Neural cell (in vitro differentiated cells): ENCODE data around the gene MDM2. TPM values are rescaled to one million over a fixed set of nuclear protein-coding genes. Genes with fewer than 3 reads are reported as not detected.

Experiments used
- H2AFZ ChIP-seq: fragments of 200-600, 300-800 bp; sonication (generic), shearing (Covaris generic); 2 replicates; pipeline ENCODE4 v1.6.0; 2014; ENCODE audit warnings: low read depth, mild to moderate bottlenecking, antibody characterized with exemption, low read length, moderate library complexity
- H3F3A ChIP-seq: fragments of 200-600 bp; shearing (Covaris generic); 2 replicates; pipeline ENCODE4 v1.6.1; 2016; ENCODE audit warnings: mild to moderate bottlenecking, moderate library complexity, mixed read lengths, antibody characterized with exemption, low read length; ENCODE audit not compliant: insufficient read depth, poor library complexity, severe bottlenecking
- H3K27ac ChIP-seq: fragments of 200-600, 300-800 bp; sonication (generic), shearing (Covaris generic); 2 replicates; pipeline ENCODE4 v1.5.1; 2014; ENCODE audit warnings: mild to moderate bottlenecking, low read length, moderate library complexity
- H3K27me3 ChIP-seq: fragments of 300-800, 200-600 bp; sonication (generic), shearing (Covaris generic); 2 replicates; pipeline ENCODE4 v1.6.0; 2014; ENCODE audit warnings: mild to moderate bottlenecking, low read depth, low read length, moderate library complexity; ENCODE audit not compliant: insufficient read depth
- H3K36me3 ChIP-seq: fragments of 300-800, 200-600 bp; sonication (generic), shearing (Covaris generic); 2 replicates; pipeline ENCODE4 v1.5.1; 2014; ENCODE audit warnings: mild to moderate bottlenecking, antibody characterized with exemption, low read length, moderate library complexity; ENCODE audit not compliant: insufficient read depth
- H3K4me2 ChIP-seq: fragments of 300-800, 200-600 bp; sonication (generic), shearing (Covaris generic); 2 replicates; pipeline ENCODE4 v1.6.0; 2014; ENCODE audit warnings: mild to moderate bottlenecking, low read length
- H3K4me3 ChIP-seq: fragments of 300-800, 200-600 bp; sonication (generic), shearing (Covaris generic); 2 replicates; pipeline ENCODE4 v1.5.1; 2014; ENCODE audit warnings: mild to moderate bottlenecking, low read length, moderate library complexity
- H3K79me2 ChIP-seq: fragments of 200-600 bp; shearing (Covaris generic); replicated peaks from 2 replicates; pipeline ENCODE4 v1.6.0; 2014; ENCODE audit warnings: mild to moderate bottlenecking, low read length, moderate library complexity; ENCODE audit not compliant: insufficient read depth
- H3K9ac ChIP-seq: fragments of 300-800, 200-600 bp; sonication (generic), shearing (Covaris generic); 2 replicates; pipeline ENCODE4 v1.6.1; 2016; ENCODE audit warnings: mild to moderate bottlenecking, low read length, mixed read lengths
- H3K9me2 ChIP-seq: fragments of 200-600 bp; shearing (Covaris generic); 2 replicates; pipeline ENCODE4 v1.6.1; 2016; ENCODE audit warnings: mild to moderate bottlenecking, low read length, mixed read lengths; ENCODE audit not compliant: insufficient read depth
- H3K9me3 ChIP-seq: fragments of 200-600, 300-800 bp; sonication (generic), shearing (Covaris generic); 2 replicates; pipeline ENCODE4 v1.6.1; 2016; ENCODE audit warnings: mild to moderate bottlenecking, mixed run types, low read length, moderate library complexity, mixed read lengths
- H4K20me1 ChIP-seq: fragments of 200-600 bp; shearing (Covaris generic); 2 replicates; pipeline ENCODE4 v1.6.1; 2016; ENCODE audit warnings: mild to moderate bottlenecking, mixed run types; ENCODE audit not compliant: insufficient read depth
- EP300 ChIP-seq: fragments of 450-650 bp; conservative IDR thresholded peaks from 2 replicates; pipeline ENCODE4 v1.6.1; 2014; ENCODE audit warnings: antibody characterized with exemption, mild to moderate bottlenecking, moderate library complexity; ENCODE audit not compliant: poor library complexity, severe bottlenecking
- EZH2 ChIP-seq: fragments of 200-600, 300-800 bp; shearing (Covaris generic), sonication (generic); IDR thresholded peaks from 2 replicates; pipeline ENCODE4 v1.6.1; 2014; ENCODE audit warnings: antibody characterized with exemption, low read length, borderline replicate concordance, mild to moderate bottlenecking; ENCODE audit not compliant: insufficient read depth, poor library complexity, severe bottlenecking
- MXI1 ChIP-seq: fragments of 450-650 bp; conservative IDR thresholded peaks from 2 replicates; pipeline ENCODE4 v1.6.1; 2014; ENCODE audit warnings: antibody characterized with exemption, mild to moderate bottlenecking; ENCODE audit not compliant: poor library complexity, severe bottlenecking
- POLR2AphosphoS5 ChIP-seq: IDR thresholded peaks from 2 replicates; pipeline ENCODE4 v1.6.1; 2012
- RAD21 ChIP-seq: fragments of 450-650 bp; conservative IDR thresholded peaks from 2 replicates; pipeline ENCODE4 v1.6.1; 2014; ENCODE audit warnings: antibody characterized with exemption, mild to moderate bottlenecking, moderate library complexity
- SMC3 ChIP-seq: fragments of 450-650 bp; conservative IDR thresholded peaks from 2 replicates; pipeline ENCODE4 v1.6.1; 2014; ENCODE audit warnings: antibody characterized with exemption, mild to moderate bottlenecking, moderate library complexity; ENCODE audit not compliant: poor library complexity
- TAF1 ChIP-seq: IDR thresholded peaks from 2 replicates; pipeline ENCODE4 v1.6.1; 2012; ENCODE audit warnings: low read depth
- polyA plus RNA-seq: library from polyadenylated mRNA; depleted of rRNA; stranded (reverse); fragments of >200 nt; gene quantifications from 2 replicates; pipeline ENCODE4 v1.2.3, GENCODE V29; 2014
- TF ChIP-seq, protein P1 (sequence below): IDR thresholded peaks from 2 replicates; pipeline ENCODE4 v1.6.1; 2012; ENCODE audit warnings: borderline replicate concordance
- TF ChIP-seq, protein P2 (sequence below): fragments of 450-650 bp; IDR thresholded peaks from 2 replicates; pipeline ENCODE4 v1.5.1; 2014; ENCODE audit warnings: antibody characterized with exemption, mild to moderate bottlenecking, moderate library complexity; ENCODE audit not compliant: poor library complexity, severe bottlenecking

Gene MDM2
- polyA plus RNA-seq, 1 donor from 2014 or later = 37.5 TPM

DNA sequence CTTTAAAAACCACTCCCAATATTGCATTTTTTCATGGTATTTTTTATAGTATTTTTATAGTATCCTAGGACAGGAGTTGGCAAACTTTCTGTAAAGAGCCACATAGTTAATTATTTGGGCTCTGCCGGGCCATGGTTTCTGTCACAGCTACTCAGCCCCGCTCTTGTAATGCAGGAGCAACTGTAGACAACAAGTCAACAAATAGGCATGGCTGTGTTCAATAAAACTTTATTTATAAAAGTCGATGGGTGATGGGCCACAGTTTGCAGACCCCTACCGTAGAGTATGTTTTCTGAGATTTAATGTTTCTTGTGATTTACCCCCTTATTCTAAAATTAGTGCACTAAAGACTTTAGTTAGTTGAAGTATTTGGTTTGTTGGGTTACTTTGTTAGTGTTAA is 25.5 kb downstream of the MDM2 start:
- H3K27me3 ChIP-seq = no peaks in the 10 kb centered on the region
- no peaks in the 10 kb centered on the region for H3F3A ChIP-seq
- H4K20me1 ChIP-seq = no peaks in the 10 kb centered on the region
- no peak overlapping the region for H2AFZ ChIP-seq
- H3K79me2 ChIP-seq = no peaks in the 10 kb centered on the region
- H3K9me2 ChIP-seq = no peaks in the 10 kb centered on the region
- H3K9ac ChIP-seq = no peak overlapping the region
- no peak overlapping the region for H3K4me2 ChIP-seq
- H3K9me3 ChIP-seq = no peaks in the 10 kb centered on the region
- H3K4me3 ChIP-seq = no peak overlapping the region
- peaks cover 6% of the 10 kb centered on the region for H3K36me3 ChIP-seq
- no peak for TF ChIP-seq RAD21
- TF ChIP-seq SMC3 = no peak
- no peak for TF ChIP-seq EP300
- TF ChIP-seq, protein P1, sequence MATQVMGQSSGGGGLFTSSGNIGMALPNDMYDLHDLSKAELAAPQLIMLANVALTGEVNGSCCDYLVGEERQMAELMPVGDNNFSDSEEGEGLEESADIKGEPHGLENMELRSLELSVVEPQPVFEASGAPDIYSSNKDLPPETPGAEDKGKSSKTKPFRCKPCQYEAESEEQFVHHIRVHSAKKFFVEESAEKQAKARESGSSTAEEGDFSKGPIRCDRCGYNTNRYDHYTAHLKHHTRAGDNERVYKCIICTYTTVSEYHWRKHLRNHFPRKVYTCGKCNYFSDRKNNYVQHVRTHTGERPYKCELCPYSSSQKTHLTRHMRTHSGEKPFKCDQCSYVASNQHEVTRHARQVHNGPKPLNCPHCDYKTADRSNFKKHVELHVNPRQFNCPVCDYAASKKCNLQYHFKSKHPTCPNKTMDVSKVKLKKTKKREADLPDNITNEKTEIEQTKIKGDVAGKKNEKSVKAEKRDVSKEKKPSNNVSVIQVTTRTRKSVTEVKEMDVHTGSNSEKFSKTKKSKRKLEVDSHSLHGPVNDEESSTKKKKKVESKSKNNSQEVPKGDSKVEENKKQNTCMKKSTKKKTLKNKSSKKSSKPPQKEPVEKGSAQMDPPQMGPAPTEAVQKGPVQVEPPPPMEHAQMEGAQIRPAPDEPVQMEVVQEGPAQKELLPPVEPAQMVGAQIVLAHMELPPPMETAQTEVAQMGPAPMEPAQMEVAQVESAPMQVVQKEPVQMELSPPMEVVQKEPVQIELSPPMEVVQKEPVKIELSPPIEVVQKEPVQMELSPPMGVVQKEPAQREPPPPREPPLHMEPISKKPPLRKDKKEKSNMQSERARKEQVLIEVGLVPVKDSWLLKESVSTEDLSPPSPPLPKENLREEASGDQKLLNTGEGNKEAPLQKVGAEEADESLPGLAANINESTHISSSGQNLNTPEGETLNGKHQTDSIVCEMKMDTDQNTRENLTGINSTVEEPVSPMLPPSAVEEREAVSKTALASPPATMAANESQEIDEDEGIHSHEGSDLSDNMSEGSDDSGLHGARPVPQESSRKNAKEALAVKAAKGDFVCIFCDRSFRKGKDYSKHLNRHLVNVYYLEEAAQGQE = no peak
- TF ChIP-seq EZH2 = no peak
- no peak for TF ChIP-seq MXI1
- no peak for TF ChIP-seq TAF1
- TF ChIP-seq POLR2AphosphoS5 = no peak
- TF ChIP-seq, protein P2, sequence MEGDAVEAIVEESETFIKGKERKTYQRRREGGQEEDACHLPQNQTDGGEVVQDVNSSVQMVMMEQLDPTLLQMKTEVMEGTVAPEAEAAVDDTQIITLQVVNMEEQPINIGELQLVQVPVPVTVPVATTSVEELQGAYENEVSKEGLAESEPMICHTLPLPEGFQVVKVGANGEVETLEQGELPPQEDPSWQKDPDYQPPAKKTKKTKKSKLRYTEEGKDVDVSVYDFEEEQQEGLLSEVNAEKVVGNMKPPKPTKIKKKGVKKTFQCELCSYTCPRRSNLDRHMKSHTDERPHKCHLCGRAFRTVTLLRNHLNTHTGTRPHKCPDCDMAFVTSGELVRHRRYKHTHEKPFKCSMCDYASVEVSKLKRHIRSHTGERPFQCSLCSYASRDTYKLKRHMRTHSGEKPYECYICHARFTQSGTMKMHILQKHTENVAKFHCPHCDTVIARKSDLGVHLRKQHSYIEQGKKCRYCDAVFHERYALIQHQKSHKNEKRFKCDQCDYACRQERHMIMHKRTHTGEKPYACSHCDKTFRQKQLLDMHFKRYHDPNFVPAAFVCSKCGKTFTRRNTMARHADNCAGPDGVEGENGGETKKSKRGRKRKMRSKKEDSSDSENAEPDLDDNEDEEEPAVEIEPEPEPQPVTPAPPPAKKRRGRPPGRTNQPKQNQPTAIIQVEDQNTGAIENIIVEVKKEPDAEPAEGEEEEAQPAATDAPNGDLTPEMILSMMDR = no peak
- H3K27ac ChIP-seq = no peak overlapping the region

DNA sequence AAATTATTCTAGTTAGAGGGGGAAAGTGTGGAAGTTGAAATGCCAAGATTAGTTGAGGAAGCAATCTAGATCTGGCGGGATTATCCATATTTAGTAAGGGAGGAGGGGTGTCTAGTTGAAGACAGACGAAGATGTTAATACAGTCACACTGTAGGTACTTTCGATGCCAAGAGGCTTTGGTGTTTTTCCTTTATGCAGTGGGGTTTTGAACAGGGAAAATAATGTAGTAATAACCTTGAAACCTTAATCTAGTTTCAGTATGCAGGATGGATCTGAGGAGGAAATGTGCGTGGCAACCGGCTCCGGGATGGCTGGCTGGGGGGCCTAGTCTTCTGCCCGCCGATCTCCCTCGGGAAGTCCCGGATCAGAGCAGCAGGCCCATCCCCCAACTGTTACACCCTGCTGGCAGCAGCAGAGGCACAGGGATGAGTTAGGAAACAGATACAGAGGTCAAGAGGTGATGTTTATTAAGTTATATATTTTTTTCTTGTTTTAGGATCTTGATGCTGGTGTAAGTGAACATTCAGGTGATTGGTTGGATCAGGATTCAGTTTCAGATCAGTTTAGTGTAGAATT is 27.4 kb downstream of the MDM2 start:
- TF ChIP-seq, protein P2 = no peak
- TF ChIP-seq EP300 (no peak), TAF1 (no peak), POLR2AphosphoS5 (no peak), RAD21 (no peak), SMC3 (no peak), MXI1 (no peak), EZH2 (no peak)
- TF ChIP-seq, protein P1 = no peak
- Histone ChIP-seq H3K9ac (no peak overlapping the region), H3F3A (no peaks in the 10 kb centered on the region), H3K4me2 (no peak overlapping the region), H3K4me3 (no peak overlapping the region), H2AFZ (no peak overlapping the region), H3K9me2 (no peaks in the 10 kb centered on the region), H4K20me1 (no peaks in the 10 kb centered on the region), H3K27me3 (no peaks in the 10 kb centered on the region), H3K79me2 (no peaks in the 10 kb centered on the region), H3K9me3 (no peaks in the 10 kb centered on the region), H3K36me3 (peaks cover 13% of the 10 kb centered on the region), H3K27ac (no peak overlapping the region)
